GM21381 (cell line): ENCODE data around the gene ATP6V1E1.

Source experiments
- ATAC-seq: cut with Tn5 transposase; IDR thresholded peaks from one replicate; pipeline ENCODE4 v1.9.1; 2021; ENCODE audit warnings: mild to moderate bottlenecking, moderate library complexity; ENCODE audit not compliant: unreplicated experiment

Gene ATP6V1E1

GRCh38 chr22:17548756-17549035 is 79.9 kb downstream of the ATP6V1E1 start:
- no peak for ATAC-seq

GRCh38 chr22:17548010-17548755 is 80.4 kb downstream of the ATP6V1E1 start:
- no peak for ATAC-seq

GRCh38 chr22:17542452-17542851 is 86.1 kb downstream of the ATP6V1E1 start:
- ATAC-seq = no peak
